Prostate gland (tissue), 2 donors: ENCODE results near the gene HERC4. TPM values are rescaled to one million over a fixed set of nuclear protein-coding genes. Genes with fewer than 3 reads are reported as not detected.

Experiments
- DNase-seq: peaks from one replicate; pipeline ENCODE4 v3.0.0-alpha.2; 2019; ENCODE audit warnings: low spot score
- H3K27ac ChIP-seq, 2 donors: fragments of 200-600 bp; sonication (generic); 2 replicates each; pipeline ENCODE4 v1.5.1; 2017 to 2019
- H3K27me3 ChIP-seq: fragments of 200-600 bp; sonication (generic); replicated peaks from 2 replicates; pipeline ENCODE4 v1.5.1; 2019; ENCODE audit not compliant: insufficient read depth
- H3K36me3 ChIP-seq, 2 donors: fragments of 200-600 bp; sonication (generic); 1 replicate in 1 of 2; 2 replicates in 1 of 2; pipeline versions ENCODE4 v1.5.1 to v1.8.1; 2017 to 2019
- H3K4me1 ChIP-seq: fragments of 200-600 bp; sonication (generic); replicated peaks from 2 replicates; pipeline ENCODE4 v1.5.1; 2019
- H3K4me3 ChIP-seq, 2 donors: fragments of 200-600 bp; sonication (generic); 2 replicates each; pipeline ENCODE4 v1.5.1; 2017 to 2019
- H3K9me3 ChIP-seq: fragments of 200-600 bp; sonication (generic); 2 replicates; pipeline ENCODE4 v1.5.1; 2017
- CTCF ChIP-seq, 4 experiments: fragments of 200-600 bp in 2 of 4; fragments of 450-650 bp in 2 of 4; sonication (generic) in 2 of 4; IDR thresholded peaks; 1 replicate in 3 of 4; 2 replicates in 1 of 4; pipeline ENCODE4 v1.5.1; 2016 to 2019; ENCODE audit warnings: antibody characterized with exemption in 4 of 4, mild to moderate bottlenecking in 2 of 4, moderate library complexity in 2 of 4
- POLR2A ChIP-seq: fragments of 450-650 bp; IDR thresholded peaks from one replicate; pipeline ENCODE4 v1.6.1; 2016; ENCODE audit warnings: antibody characterized with exemption, mild to moderate bottlenecking
- POLR2AphosphoS5 ChIP-seq: sonication (generic); formaldehyde crosslinking; IDR thresholded peaks from one replicate; pipeline ENCODE4 v1.6.1; 2017; ENCODE audit warnings: antibody characterized with exemption
- WGBS: methylation state at CpG from one replicate; pipeline ENCODE4 v1.1.5; 2018; 5-methylcytosine and 5-hydroxymethylcytosine counted together
- intact Hi-C: fragments of 100-400 bp; cut with DNase I; formaldehyde crosslinking; loops from one replicate; pipeline ENCODE4 v1.14.2; 2022
- total RNA-seq, 2 donors: library from RNA; depleted of rRNA; stranded (reverse); fragments of >200 nt; gene quantifications; one replicate each; pipeline ENCODE4 v1.1.0, GENCODE V29; 2016

The HERC4 gene
- total RNA-seq, 2 donors from 2014 or later: 27.7 to 40.6 TPM

GRCh38 chr10:67965456-67965855 is 109.6 kb downstream of the HERC4 start:
- H3K4me3 ChIP-seq: no peak overlapping the region
- H3K36me3 ChIP-seq: no peaks in the 10 kb centered on the region
- no peak for DNase-seq
- no peaks in the 10 kb centered on the region for H3K27me3 ChIP-seq
- no peak for TF ChIP-seq POLR2AphosphoS5
- no peak for TF ChIP-seq CTCF (IDR thresholded peaks at IDR 0.05)
- TF ChIP-seq POLR2A: no peak
- intact Hi-C loops: no loop called here
- no peak overlapping the region for H3K27ac ChIP-seq
- H3K9me3 ChIP-seq: no peaks in the 10 kb centered on the region
- H3K4me1 ChIP-seq: no peaks in the 10 kb centered on the region
- 94% methylated on average over 2 of the region's 2 CpGs for WGBS

GRCh38 chr10:67959839-67960476 is 115.1 kb downstream of the HERC4 start:
- Histone ChIP-seq H3K4me1 (no peaks in the 10 kb centered on the region), H3K9me3 (no peaks in the 10 kb centered on the region), H3K36me3 (no peaks in the 10 kb centered on the region), H3K4me3 (no peak overlapping the region), H3K27ac (no peak overlapping the region), H3K27me3 (no peaks in the 10 kb centered on the region)
- intact Hi-C loops: no loop called here
- TF ChIP-seq POLR2AphosphoS5 (no peak), POLR2A (no peak), CTCF (IDR thresholded peaks at IDR 0.05) (no peak)
- WGBS: 88% methylated on average over 8 of the region's 8 CpGs
- no peak for DNase-seq

- no peaks in the 10 kb centered on the region for H3K36me3 ChIP-seq
- TF ChIP-seq CTCF (IDR thresholded peaks at IDR 0.05) (no peak), POLR2AphosphoS5 (no peak), POLR2A (no peak)
- no peak overlapping the region for H3K27ac ChIP-seq
- intact Hi-C loops: no loop called here
- H3K4me1 ChIP-seq: no peaks in the 10 kb centered on the region
- H3K9me3 ChIP-seq: no peaks in the 10 kb centered on the region
- no peak for DNase-seq
- no peak overlapping the region for H3K4me3 ChIP-seq
- H3K27me3 ChIP-seq: no peaks in the 10 kb centered on the region
- WGBS: 94% methylated on average over 6 of the region's 6 CpGs
These were observed 119.5 kb downstream of the HERC4 start for GRCh38 chr10:67955614-67956013.

- WGBS: 95% methylated on average over 2 of the region's 2 CpGs
- H3K4me1 ChIP-seq: no peaks in the 10 kb centered on the region
- no peaks in the 10 kb centered on the region for H3K9me3 ChIP-seq
- TF ChIP-seq POLR2AphosphoS5: no peak
- no peak for TF ChIP-seq POLR2A
- no peak for TF ChIP-seq CTCF (IDR thresholded peaks at IDR 0.05)
- intact Hi-C loops: no loop called here
- H3K27ac ChIP-seq: no peak overlapping the region
- no peaks in the 10 kb centered on the region for H3K36me3 ChIP-seq
- no peaks in the 10 kb centered on the region for H3K27me3 ChIP-seq
- no peak for DNase-seq
- no peak overlapping the region for H3K4me3 ChIP-seq
These were observed 131.2 kb downstream of the HERC4 start for GRCh38 chr10:67943917-67944316.

GRCh38 chr10:67936416-67936815 is 138.7 kb downstream of the HERC4 start:
- no peak for TF ChIP-seq CTCF (IDR thresholded peaks at IDR 0.05)
- no peak for TF ChIP-seq POLR2A
- TF ChIP-seq POLR2AphosphoS5: no peak
- intact Hi-C loops: no loop called here
- H3K36me3 ChIP-seq: no peaks in the 10 kb centered on the region

More at GRCh38 chr10:67936416-67936815, 138.7 kb downstream of the HERC4 start:
- Histone ChIP-seq H3K9me3 (no peaks in the 10 kb centered on the region), H3K4me3 (no peak overlapping the region), H3K4me1 (no peaks in the 10 kb centered on the region), H3K27me3 (no peaks in the 10 kb centered on the region), H3K27ac (no peak overlapping the region)
- 61% methylated on average over 1 of the region's 1 CpG for WGBS
- DNase-seq: no peak
